ENCODE data around the gene SLAIN1.

DNA sequence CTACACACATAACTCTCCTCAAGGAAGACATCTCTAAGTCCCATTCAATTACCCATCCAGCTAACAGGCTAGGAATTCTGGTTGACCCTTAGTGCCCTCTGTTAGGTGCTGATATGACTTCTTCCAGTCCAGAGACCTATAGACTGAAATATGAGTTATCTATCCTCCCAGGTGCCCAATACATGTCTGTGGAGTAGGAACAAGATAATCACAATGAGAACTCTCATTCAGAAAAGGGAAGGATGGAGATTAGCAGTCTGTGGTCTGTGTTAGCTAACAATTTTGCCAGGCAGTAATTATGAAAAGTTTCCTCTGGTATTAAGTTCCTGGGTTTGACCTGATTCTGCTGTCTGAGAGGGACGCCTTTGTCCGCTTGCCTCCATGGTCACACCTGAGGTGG lies 44.2 kb upstream of the SLAIN1 start:
- TF ChIP-seq, protein P1, sequence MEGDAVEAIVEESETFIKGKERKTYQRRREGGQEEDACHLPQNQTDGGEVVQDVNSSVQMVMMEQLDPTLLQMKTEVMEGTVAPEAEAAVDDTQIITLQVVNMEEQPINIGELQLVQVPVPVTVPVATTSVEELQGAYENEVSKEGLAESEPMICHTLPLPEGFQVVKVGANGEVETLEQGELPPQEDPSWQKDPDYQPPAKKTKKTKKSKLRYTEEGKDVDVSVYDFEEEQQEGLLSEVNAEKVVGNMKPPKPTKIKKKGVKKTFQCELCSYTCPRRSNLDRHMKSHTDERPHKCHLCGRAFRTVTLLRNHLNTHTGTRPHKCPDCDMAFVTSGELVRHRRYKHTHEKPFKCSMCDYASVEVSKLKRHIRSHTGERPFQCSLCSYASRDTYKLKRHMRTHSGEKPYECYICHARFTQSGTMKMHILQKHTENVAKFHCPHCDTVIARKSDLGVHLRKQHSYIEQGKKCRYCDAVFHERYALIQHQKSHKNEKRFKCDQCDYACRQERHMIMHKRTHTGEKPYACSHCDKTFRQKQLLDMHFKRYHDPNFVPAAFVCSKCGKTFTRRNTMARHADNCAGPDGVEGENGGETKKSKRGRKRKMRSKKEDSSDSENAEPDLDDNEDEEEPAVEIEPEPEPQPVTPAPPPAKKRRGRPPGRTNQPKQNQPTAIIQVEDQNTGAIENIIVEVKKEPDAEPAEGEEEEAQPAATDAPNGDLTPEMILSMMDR (conservative IDR thresholded peaks at IDR 0.05; ENCODE audit: low read depth, low read length) = no peak
- TF ChIP-seq MXI1 (IDR thresholded peaks at IDR 0.05; ENCODE audit: borderline replicate concordance, low read depth, low read length) = no peak
